Peyer's patch (tissue), 4 donors: Measurements from ENCODE around the gene B3GAT1.

Experiments used
- CTCF ChIP-seq, 6 experiments: fragments of 450-650 bp in 4 of 6; fragments of 200-600 bp in 2 of 6; sonication (generic) in 1 of 6; IDR thresholded peaks; one replicate each; pipeline ENCODE4 v1.5.1; 2017 to 2019; ENCODE audit warnings: antibody characterized with exemption in 6 of 6, mild to moderate bottlenecking in 3 of 6, moderate library complexity in 1 of 6
- POLR2A ChIP-seq, 2 donors: fragments of 450-650 bp; IDR thresholded peaks; one replicate each; pipeline ENCODE4 v1.5.1; 2017; ENCODE audit warnings: antibody characterized with exemption in 2 of 2, mild to moderate bottlenecking in 2 of 2, moderate library complexity in 2 of 2

GRCh38 chr11:134369656-134370525 is 42.2 kb downstream of the B3GAT1 start:
- TF ChIP-seq CTCF (IDR thresholded peaks at IDR 0.05) (no peak), POLR2A (IDR thresholded peaks at IDR 0.05) (no peak)
